HUES6 (cell line): ENCODE measurements around the gene MUC4.
"Not testable (repeated sequence)": the region's sequence is repeated elsewhere in the genome, so short reads cannot be mapped to it uniquely, and the experiment has no call there.

ENCODE experiments used
- H3K27ac ChIP-seq: 2 replicates; pipeline ENCODE4 v1.7.0; 2013; ENCODE audit warnings: low read depth, mild to moderate bottlenecking, low read length, inconsistent platforms
- H3K27me3 ChIP-seq: 2 replicates; pipeline ENCODE4 v1.6.1; 2013; ENCODE audit warnings: low read length; ENCODE audit not compliant: control insufficient read depth, insufficient read depth
- H3K36me3 ChIP-seq: 2 replicates; pipeline ENCODE4 v1.6.1; 2013; ENCODE audit warnings: low read length; ENCODE audit not compliant: control insufficient read depth, insufficient read depth
- H3K4me1 ChIP-seq: 2 replicates; pipeline ENCODE4 v1.6.1; 2013; ENCODE audit warnings: low read length; ENCODE audit not compliant: control insufficient read depth, insufficient read depth
- H3K4me3 ChIP-seq: 2 replicates; pipeline ENCODE4 v1.5.1; 2013; ENCODE audit warnings: low read depth, low read length
- H3K9ac ChIP-seq: one replicate; pipeline ENCODE4 v1.6.1; 2013; ENCODE audit warnings: mild to moderate bottlenecking, low read length
- H3K9me3 ChIP-seq: 2 replicates; pipeline ENCODE4 v1.6.1; 2013; ENCODE audit warnings: low read depth, low read length; ENCODE audit not compliant: control insufficient read depth, insufficient read depth

Gene MUC4

DNA sequence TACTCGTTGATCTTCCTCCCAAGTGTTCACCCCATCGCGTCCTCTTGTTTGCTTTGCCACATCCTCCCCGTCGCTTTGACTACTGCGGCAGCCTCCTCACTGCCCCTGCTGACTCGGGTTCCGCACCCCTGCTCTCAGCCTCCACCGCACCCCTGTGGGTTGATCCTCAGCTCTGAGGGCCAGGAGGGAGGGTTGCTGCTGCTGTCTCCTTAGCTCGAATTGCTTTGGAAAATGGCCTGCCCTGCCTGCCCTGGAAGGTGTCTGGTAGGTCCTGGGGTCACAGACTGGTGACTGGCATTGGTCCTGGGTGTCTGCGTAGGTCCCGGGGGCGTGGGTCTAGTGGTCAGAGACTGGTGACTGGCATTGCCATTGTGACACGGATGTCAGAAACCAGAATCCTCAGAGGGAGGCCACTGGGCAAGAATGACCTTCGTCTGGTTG, 9.4 kb downstream of the MUC4 start:
- peaks cover 47% of the 10 kb centered on the region for H3K4me1 ChIP-seq
- H3K27ac ChIP-seq = no peak overlapping the region
- no peak overlapping the region for H3K4me3 ChIP-seq
- no peaks in the 10 kb centered on the region for H3K36me3 ChIP-seq
- H3K9ac ChIP-seq = no peak overlapping the region
- no peaks in the 10 kb centered on the region for H3K27me3 ChIP-seq
- H3K9me3 ChIP-seq = no peaks in the 10 kb centered on the region

DNA sequence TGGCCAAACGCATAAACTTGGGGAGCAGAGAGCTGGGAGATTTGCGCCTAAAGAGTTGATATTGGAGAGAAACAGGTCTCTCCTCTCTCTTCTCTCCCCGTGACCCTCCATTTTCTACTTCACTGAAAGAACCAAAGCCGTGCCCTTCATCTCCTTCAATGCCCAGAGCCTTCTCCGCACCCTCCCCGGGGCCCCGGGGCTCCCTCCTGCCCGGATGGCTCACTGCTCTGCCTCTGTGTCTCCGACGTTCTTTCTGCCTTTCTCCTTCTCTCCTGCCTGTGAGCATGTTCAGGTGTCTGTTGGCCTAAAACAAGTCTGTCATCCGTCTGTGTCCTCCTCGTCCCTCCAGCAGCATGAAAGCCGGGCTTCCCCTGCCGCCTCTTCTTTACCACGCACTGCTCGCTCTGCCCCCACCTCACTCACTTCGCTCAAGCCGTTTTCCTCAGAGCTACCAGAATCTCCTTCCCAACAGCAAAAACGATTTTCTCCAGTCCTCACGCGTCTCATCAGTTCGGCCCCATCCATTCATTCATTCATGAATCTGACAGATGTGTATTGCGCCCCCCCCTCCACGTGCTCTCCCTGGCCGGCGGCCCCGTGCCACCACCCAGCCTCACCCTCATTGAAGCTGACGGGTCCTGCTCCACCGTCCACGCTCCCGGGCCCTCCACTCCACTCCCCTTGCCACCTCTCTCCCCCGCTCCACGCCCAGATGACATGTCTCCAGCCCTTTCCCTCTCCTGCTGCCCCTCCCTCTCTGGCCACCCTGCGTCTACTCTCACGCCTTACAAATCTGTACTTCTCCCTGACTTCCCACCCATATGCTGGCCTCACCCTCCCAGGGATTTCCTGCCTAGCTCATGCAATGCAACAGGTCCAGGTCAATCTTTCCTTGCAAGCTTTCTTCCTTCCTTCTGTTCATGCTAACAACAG, 10.2 kb downstream of the MUC4 start:
- Histone ChIP-seq H3K36me3 (no peaks in the 10 kb centered on the region), H3K27ac (no peak overlapping the region), H3K27me3 (no peaks in the 10 kb centered on the region), H3K9me3 (no peaks in the 10 kb centered on the region), H3K9ac (no peak overlapping the region), H3K4me3 (no peak overlapping the region), H3K4me1 (peaks cover 41% of the 10 kb centered on the region)

DNA sequence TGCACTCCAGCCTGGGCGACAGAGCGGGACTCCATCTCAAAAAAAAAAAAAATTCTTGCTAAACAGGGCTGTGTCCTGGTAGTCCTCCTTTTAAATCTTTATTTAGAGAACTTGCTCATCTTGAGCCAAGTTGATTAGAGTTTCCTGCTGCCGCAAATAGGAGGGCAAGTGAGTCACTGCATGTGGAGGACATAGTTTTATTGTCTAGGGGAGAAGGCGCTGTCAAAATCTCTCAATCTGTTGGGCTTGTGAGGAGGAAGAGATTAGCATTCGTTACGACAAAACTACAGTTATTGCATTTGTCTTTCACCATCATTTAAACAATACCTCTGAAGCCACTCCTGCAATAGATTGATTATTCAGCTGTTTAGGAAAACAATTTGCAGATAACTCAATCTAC, 11.5 kb downstream of the MUC4 start:
- Histone ChIP-seq H3K4me3 (no peak overlapping the region), H3K9me3 (no peaks in the 10 kb centered on the region), H3K4me1 (peaks cover 34% of the 10 kb centered on the region), H3K27ac (no peak overlapping the region), H3K9ac (no peak overlapping the region), H3K27me3 (no peaks in the 10 kb centered on the region), H3K36me3 (no peaks in the 10 kb centered on the region)

DNA sequence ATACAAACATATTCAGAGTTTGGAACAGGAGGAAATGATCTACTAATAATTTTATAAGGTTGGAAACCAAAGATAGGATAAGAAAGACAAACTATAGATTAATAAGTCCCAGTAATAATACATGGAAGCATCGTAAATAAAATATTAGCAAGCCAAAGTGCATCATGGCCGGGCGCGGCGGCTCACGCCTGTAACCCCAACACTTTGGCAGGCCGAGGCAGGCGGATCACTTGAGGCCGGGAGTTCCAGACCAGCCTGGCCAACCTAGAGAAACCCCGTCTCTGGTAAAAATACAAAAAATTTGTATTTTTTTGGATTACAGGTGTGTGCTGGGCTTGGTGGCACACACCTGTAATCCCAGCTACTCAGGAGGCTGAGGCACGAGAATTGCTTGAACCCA, 14.9 kb downstream of the MUC4 start:
- H3K36me3 ChIP-seq = no peaks in the 10 kb centered on the region

DNA sequence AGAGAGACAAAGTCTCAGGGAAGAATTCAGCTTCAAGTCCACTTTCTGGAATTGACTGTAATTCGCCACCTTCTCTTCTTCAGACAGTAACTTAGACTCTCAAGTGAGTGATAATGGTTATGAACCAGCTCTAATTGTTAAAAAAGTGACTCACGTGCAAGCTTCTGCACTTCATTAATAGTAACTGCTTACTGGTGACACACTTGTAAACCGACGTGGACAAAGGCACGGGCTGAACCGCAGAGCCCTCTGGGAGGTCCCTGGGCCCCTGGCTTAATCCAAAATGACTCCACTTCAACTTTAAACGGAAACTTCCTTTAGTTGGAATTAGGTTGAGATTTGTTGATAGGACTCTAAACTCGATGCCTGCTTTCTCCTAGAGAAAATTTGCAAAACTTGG, 17.0 kb downstream of the MUC4 start:
- Histone ChIP-seq H3K27ac (no peak overlapping the region), H3K27me3 (no peaks in the 10 kb centered on the region), H3K4me3 (no peak overlapping the region), H3K36me3 (no peaks in the 10 kb centered on the region), H3K9me3 (0 out of 2 replicates have a peak, but pooled peaks cover 3% of the 10 kb centered on the region), H3K9ac (no peak overlapping the region), H3K4me1 (peaks cover 8% of the 10 kb centered on the region; the same call in 1 of the 2 replicates)

More for the DNA sequence above, 14.9 kb downstream of the MUC4 start:
- H3K27ac ChIP-seq = no peak overlapping the region
- no peak overlapping the region for H3K4me3 ChIP-seq
- 0 out of 2 replicates have a peak, but pooled peaks cover 3% of the 10 kb centered on the region for H3K9me3 ChIP-seq
- H3K9ac ChIP-seq = no peak overlapping the region
- no peaks in the 10 kb centered on the region for H3K27me3 ChIP-seq
- peaks cover 19% of the 10 kb centered on the region; the same call in 1 of the 2 replicates for H3K4me1 ChIP-seq

DNA sequence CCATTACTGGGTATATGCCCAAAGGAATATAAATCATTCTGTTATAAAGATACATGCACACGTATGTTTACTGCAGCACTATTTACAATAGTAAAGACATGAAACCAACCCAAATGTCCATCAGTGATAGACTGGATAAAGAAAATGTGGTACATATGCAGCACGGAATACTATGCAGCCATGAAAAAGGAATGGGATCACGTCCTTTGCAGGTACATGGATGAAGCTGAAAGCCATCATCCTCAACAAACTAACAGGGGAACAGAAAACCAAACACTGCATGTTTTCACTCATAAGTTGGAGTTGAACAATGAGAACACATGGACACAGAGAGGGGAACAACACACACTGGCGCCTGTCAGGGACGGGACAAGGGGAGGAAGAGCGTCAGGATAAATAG, 19.1 kb downstream of the MUC4 start:
- H3K36me3 ChIP-seq, H3K9me3 ChIP-seq, H3K4me1 ChIP-seq, H3K27me3 ChIP-seq, H3K9ac ChIP-seq, H3K4me3 ChIP-seq, H3K27ac ChIP-seq: not testable (repeated sequence)

DNA sequence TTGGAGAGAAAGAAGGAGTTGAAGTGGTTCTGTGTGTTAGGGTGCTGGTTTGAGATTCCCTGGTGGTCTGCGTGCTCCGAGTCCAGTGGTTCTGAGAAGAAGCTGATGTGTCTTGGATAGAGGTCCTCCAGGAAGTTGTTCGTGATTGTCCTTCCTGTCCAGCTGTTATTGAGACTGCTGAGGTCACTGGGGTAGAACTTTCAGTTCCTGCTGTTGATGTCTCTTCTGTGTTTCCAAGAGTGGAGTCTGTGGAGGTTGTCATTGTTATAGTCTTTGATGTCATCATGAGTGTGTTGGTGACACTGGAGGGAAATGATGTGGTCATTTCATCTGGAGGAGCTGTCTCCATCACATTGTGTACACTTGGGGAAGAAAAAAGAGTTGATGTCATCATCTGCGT, 20.8 kb downstream of the MUC4 start:
- Histone ChIP-seq H3K4me1 (peaks cover 8% of the 10 kb centered on the region; the same call in 1 of the 2 replicates), H3K27me3 (no peaks in the 10 kb centered on the region), H3K9me3 (0 out of 2 replicates have a peak, but pooled peaks cover 3% of the 10 kb centered on the region), H3K36me3 (peaks cover 3% of the 10 kb centered on the region; the same call in 1 of the 2 replicates), H3K4me3 (no peak overlapping the region), H3K9ac (no peak overlapping the region), H3K27ac (no peak overlapping the region)

DNA sequence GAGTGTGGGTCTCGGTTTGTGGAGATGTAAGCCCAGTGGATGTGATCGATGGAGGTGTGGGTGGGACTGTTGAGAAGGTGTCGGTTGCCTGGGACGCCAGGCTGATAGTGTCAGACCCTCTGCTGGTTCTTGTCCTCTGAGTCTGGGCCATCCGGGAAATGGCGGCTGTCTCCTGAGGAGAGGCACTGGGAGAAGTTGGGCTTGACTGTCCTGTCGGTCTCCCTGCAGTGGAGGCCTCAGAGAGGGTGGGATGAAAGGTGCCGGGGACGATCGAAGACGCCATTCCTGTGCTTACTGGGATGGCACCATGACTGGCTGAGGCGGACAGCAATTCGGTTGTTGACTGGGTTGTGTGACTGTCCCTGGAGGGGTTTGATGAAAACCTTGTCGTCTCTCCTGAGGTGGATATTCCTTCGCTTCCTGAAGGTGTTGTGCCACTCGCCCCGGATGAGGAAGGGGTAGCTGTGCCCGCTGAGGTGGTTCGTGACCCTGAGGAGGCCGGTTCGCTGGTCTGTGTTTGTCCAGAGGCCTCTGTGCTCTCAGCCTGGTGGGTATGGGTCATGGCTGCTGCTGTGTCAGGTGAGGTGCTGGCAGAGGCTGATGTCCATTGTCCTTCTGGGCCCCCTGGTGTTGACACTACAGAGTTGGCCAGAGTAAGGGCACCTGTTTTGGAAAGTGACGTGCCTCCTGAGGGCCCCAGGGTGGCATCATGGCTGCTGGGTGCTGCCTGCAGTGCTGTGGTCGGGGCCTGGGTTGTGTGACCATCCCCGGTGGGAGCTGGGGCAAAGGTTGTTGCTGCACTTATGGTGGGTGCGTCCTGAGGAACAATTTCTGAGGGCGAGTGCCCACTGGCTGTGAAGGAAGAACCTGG, 22.8 kb downstream of the MUC4 start:
- peaks cover 13% of the 10 kb centered on the region for H3K36me3 ChIP-seq
- no peak overlapping the region for H3K27ac ChIP-seq
- H3K9me3 ChIP-seq = 0 out of 2 replicates have a peak, but pooled peaks cover 3% of the 10 kb centered on the region
- H3K27me3 ChIP-seq = no peaks in the 10 kb centered on the region
- no peak overlapping the region for H3K4me3 ChIP-seq
- no peak overlapping the region for H3K9ac ChIP-seq
- no peaks in the 10 kb centered on the region for H3K4me1 ChIP-seq

DNA sequence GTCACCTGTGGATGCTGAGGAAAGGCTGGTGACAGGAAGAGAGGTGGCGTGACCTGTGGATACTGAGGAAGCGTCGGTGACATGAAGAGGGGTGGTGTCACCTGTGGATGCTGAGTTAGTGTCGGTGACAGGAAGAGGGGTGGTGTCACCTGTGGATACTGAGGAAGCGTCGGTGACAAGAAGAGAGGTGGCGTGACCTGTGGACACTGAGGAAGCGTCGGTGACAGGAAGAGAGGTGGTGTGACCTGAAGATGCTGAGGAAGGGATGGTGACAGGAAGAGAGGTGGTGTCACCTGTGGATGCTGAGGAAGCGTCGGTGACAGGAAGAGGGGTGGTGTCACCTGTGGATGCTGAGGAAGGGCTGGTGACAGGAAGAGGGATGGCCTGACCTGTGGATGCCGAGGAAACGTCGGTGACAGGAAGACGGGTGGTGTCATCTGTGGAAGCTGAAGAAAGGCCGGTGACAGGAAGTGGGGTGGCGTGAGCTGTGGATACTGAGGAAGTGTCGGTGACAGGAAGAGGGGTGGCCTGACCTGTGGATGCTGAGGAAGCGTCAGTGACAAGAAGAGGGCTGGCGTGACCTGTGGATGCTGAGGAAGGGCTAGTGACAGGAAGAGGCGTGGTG, 25.8 kb downstream of the MUC4 start:
- H3K9me3 ChIP-seq, H3K4me1 ChIP-seq, H3K27me3 ChIP-seq, H3K27ac ChIP-seq, H3K4me3 ChIP-seq, H3K9ac ChIP-seq: not testable (repeated sequence)
- H3K36me3 ChIP-seq = peaks cover 14% of the 10 kb centered on the region

DNA sequence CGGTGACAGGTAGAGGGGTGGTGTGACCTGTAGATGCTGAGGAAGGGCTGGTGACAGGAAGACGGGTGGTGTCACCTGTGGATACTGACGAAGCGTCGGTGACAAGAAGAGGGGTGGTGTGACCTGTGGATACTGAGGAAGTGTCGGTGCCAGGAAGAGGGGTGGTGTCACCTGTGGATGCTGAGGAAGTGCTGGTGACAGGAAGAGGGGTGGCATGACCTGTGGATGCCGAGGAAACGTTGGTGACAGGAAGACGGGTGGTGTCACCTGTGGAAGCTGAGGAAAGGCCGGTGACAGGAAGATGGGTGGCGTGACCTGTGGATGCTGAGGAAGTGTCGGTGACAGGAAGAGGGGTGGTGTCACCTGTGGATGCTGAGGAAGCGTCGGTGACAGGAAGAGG, 27.7 kb downstream of the MUC4 start:
- H3K4me3 ChIP-seq, H3K4me1 ChIP-seq, H3K27ac ChIP-seq, H3K9ac ChIP-seq, H3K9me3 ChIP-seq, H3K27me3 ChIP-seq: not testable (repeated sequence)
- H3K36me3 ChIP-seq = peaks cover 16% of the 10 kb centered on the region
